Measurements from ENCODE around the gene SLC29A3. TPM values are rescaled to one million over a fixed set of nuclear protein-coding genes. Genes with fewer than 3 reads are reported as not detected.
A peak's percentile ranks its signal among the peaks of the same experiment; 100 is the strongest.

Gene SLC29A3
- total and polyA plus RNA-seq, 2 donors (not counting 1 experiment from before 2014, with no cell fraction given): 0.90 to 2.3 TPM

GRCh38 chr10:71389768-71390460 lies 70.9 kb downstream of the SLC29A3 start:
- H3K4me3 ChIP-seq (replicated peaks in 1 of 4; ENCODE audit: control extremely low read depth in 1 of 4, insufficient read depth in 1 of 4, low read depth in 3 of 4, low read length in 4 of 4): no peak overlapping the region
- H3K9me3 ChIP-seq (ENCODE audit: control insufficient read depth, insufficient read depth, low read depth, low read length): no peaks in the 10 kb centered on the region
- TF ChIP-seq EZH2 (IDR thresholded peaks at IDR 0.05; ENCODE audit: low read length, missing control alignments) (no peak), CTCF (conservative IDR thresholded peaks at IDR 0.05 in 1 of 2, IDR thresholded peaks at IDR 0.05 in 1 of 2; ENCODE audit: low read depth in 1 of 2, low read length in 2 of 2) (no peak)
- no peak overlapping the region for H3K27ac ChIP-seq (ENCODE audit: insufficient read depth, low read length)
- H3K4me1 ChIP-seq (ENCODE audit: control insufficient read depth, extremely low read depth, insufficient read depth, low read length): no peaks in the 10 kb centered on the region
- peaks cover 10% of the 10 kb centered on the region for H3K27me3 ChIP-seq (ENCODE audit: control insufficient read depth, insufficient read depth, low read length)
- no peaks in the 10 kb centered on the region for H4K20me1 ChIP-seq (ENCODE audit: control insufficient read depth, extremely low read depth, insufficient read depth, low read length)
- H3K36me3 ChIP-seq (ENCODE audit: control insufficient read depth, insufficient read depth, low read length): no peaks in the 10 kb centered on the region
- no peak overlapping the region for H2AFZ ChIP-seq (ENCODE audit: low read length)
- no peak overlapping the region for H3K9ac ChIP-seq (ENCODE audit: insufficient read depth, low read length)
- DNase-seq (ENCODE audit: low read depth in 2 of 2): no peak
- no peaks in the 10 kb centered on the region for H3K79me2 ChIP-seq (ENCODE audit: control insufficient read depth, insufficient read depth, low read length)
- H3K4me2 ChIP-seq (ENCODE audit: extremely low read depth, insufficient read depth, low read length): no peak overlapping the region

GRCh38 chr10:71390461-71390835 lies 71.4 kb downstream of the SLC29A3 start:
- Histone ChIP-seq H3K79me2 (ENCODE audit: control insufficient read depth, insufficient read depth, low read length) (no peaks in the 10 kb centered on the region), H3K27me3 (ENCODE audit: control insufficient read depth, insufficient read depth, low read length) (peaks cover 15% of the 10 kb centered on the region), H3K9ac (ENCODE audit: insufficient read depth, low read length) (no peak overlapping the region), H3K4me2 (ENCODE audit: extremely low read depth, insufficient read depth, low read length) (no peak overlapping the region), H2AFZ (ENCODE audit: low read length) (no peak overlapping the region), H3K36me3 (ENCODE audit: control insufficient read depth, insufficient read depth, low read length) (no peaks in the 10 kb centered on the region), H3K4me1 (ENCODE audit: control insufficient read depth, extremely low read depth, insufficient read depth, low read length) (no peaks in the 10 kb centered on the region), H3K4me3 (replicated peaks in 1 of 4; ENCODE audit: control extremely low read depth in 1 of 4, insufficient read depth in 1 of 4, low read depth in 3 of 4, low read length in 4 of 4) (no peak overlapping the region), H4K20me1 (ENCODE audit: control insufficient read depth, extremely low read depth, insufficient read depth, low read length) (no peaks in the 10 kb centered on the region), H3K9me3 (ENCODE audit: control insufficient read depth, insufficient read depth, low read depth, low read length) (no peaks in the 10 kb centered on the region), H3K27ac (ENCODE audit: insufficient read depth, low read length) (no peak overlapping the region)
- TF ChIP-seq CTCF (conservative IDR thresholded peaks at IDR 0.05 in 1 of 2, IDR thresholded peaks at IDR 0.05 in 1 of 2; ENCODE audit: low read depth in 1 of 2, low read length in 2 of 2): no peak
- DNase-seq (ENCODE audit: low read depth in 2 of 2): no peak

- no peak for DNase-seq (ENCODE audit: low read depth in 2 of 2)
- no peaks in the 10 kb centered on the region for H3K36me3 ChIP-seq (ENCODE audit: control insufficient read depth, insufficient read depth, low read length)
- H3K4me2 ChIP-seq (ENCODE audit: extremely low read depth, insufficient read depth, low read length): no peak overlapping the region
- H4K20me1 ChIP-seq (ENCODE audit: control insufficient read depth, extremely low read depth, insufficient read depth, low read length): no peaks in the 10 kb centered on the region
- no peak overlapping the region for H3K9ac ChIP-seq (ENCODE audit: insufficient read depth, low read length)
- peak; percentile 26 for TF ChIP-seq EZH2 (IDR thresholded peaks at IDR 0.05; ENCODE audit: low read length, missing control alignments)
- TF ChIP-seq CTCF (conservative IDR thresholded peaks at IDR 0.05 in 1 of 2, IDR thresholded peaks at IDR 0.05 in 1 of 2; ENCODE audit: low read depth in 1 of 2, low read length in 2 of 2): no peak
- no peaks in the 10 kb centered on the region for H3K79me2 ChIP-seq (ENCODE audit: control insufficient read depth, insufficient read depth, low read length)
- H3K4me3 ChIP-seq (replicated peaks in 1 of 4; ENCODE audit: control extremely low read depth in 1 of 4, insufficient read depth in 1 of 4, low read depth in 3 of 4, low read length in 4 of 4): no peak overlapping the region
- no peak overlapping the region for H3K27ac ChIP-seq (ENCODE audit: insufficient read depth, low read length)
- H2AFZ ChIP-seq (ENCODE audit: low read length): no peak overlapping the region
- peaks cover 22% of the 10 kb centered on the region for H3K27me3 ChIP-seq (ENCODE audit: control insufficient read depth, insufficient read depth, low read length)
- H3K4me1 ChIP-seq (ENCODE audit: control insufficient read depth, extremely low read depth, insufficient read depth, low read length): no peaks in the 10 kb centered on the region
- no peaks in the 10 kb centered on the region for H3K9me3 ChIP-seq (ENCODE audit: control insufficient read depth, insufficient read depth, low read depth, low read length)
Observed at GRCh38 chr10:71390921-71391690, 72.0 kb downstream of the SLC29A3 start.
